HT-29 (cell line): ENCODE results near the gene ATP6V0B. TPM values are rescaled to one million over a fixed set of nuclear protein-coding genes. Genes with fewer than 3 reads are reported as not detected.

Source experiments
- DNase-seq: peaks from one replicate; pipeline ENCODE4 v3.0.0-alpha.2; 2015; ENCODE audit warnings: low spot score
- total RNA-seq: library from RNA; depleted of rRNA; stranded (reverse); fragments of >200 nt; shearing (Covaris generic); gene quantifications from 2 replicates; pipeline ENCODE4 v1.2.3, GENCODE V29; 2014

ATP6V0B gene
- total RNA-seq, 1 experiment from 2014 or later, result 277 TPM

DNA sequence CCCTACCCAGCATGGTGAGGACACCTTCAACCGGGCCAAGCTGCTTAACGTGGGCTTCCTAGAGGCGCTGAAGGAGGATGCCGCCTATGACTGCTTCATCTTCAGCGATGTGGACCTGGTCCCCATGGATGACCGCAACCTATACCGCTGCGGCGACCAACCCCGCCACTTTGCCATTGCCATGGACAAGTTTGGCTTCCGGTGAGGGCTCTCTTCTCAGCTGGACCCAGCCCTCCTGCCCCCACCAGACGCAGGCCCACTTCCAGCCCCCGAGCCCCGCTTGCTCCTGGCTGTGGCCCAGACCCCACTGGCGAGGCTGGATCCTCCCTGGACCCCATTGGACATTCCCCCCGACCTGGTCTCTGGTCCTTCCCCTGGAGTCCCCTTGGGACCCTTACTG lies 10.1 kb downstream of the ATP6V0B start:
- DNase-seq, result no peak

DNA sequence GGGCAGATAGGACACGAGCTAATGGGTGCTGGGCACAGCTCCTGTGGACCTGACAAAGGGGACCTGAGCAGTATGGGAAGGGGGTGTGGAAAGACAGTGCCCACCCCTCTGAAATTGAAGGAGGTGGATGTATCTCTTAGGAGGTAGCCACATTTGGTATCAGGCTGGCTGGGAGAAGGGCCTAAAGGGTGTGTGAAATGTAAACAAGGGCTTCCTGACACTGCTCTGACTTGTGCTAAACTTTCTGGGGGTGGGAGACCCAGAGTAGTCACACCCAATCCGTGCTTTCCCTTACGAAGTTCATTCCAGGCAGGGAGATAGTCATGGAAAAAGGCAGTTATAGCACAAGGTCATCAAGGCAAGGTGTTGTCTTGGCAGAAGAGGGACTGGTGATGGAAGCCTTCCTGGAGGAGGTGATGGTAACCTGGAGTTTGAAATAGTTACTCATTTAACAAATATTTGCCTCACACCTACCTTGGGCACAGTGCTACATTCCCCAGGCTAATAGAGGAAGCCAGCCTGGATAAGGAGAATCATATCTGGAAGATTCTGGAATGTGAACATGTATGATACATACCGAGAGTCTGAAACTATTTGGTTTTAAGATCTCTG lies 11.3 kb downstream of the ATP6V0B start:
- no peak for DNase-seq

DNA sequence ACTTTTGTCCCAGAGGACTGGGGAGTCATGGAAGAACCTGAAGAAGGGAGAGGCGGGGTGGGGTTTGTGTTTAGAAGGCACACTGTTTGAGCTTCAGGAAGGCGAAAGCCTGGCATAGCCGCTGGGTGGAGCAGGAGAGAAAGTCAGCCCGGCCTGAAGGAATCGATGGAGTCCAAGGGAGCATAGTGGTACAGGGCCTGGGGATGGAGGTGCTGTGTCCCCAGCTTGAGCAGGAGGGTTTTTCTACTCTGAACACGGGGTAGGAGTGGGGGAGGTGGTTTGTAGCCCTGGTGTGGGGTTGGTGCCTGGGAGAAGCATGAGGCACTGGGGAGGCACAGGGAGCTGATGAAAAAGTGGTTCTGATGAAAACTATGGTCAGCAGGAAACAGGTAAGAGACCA lies 12.0 kb downstream of the ATP6V0B start:
- no peak for DNase-seq

DNA sequence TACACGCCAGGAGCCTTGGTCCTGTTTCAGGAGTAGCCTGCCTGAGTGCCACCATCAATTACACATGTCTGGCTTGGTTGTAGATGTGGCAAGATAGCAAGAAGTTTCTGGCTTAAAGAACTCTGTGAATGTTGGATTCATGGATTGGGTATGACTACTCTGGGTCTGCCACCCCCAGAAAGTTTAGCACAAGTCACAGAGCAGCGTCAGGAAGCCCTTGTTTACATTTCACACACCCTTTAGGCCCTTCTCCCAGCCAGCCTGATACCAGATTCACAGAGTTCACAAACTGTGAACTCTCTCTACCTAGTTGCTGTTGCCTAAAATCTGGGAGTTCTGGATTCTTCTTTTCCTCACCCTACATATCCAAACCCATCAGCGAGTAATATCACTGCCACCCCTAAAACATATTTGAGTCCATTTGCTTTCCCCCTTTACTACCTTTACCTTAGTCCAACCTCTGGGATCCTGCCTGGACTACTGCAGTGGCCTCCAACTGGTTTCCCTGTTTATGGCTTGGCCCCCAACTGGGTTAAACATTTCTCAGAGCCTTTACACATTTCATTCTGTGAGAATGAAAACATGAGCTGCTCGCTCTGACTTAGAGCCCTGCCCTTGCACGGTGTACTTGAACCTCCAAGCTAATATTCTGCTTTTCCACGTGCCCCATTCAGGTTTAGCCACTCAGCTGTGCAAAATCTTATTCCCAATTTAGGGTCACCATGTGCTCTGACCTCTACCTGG lies 12.6 kb downstream of the ATP6V0B start:
- DNase-seq, result no peak

DNA sequence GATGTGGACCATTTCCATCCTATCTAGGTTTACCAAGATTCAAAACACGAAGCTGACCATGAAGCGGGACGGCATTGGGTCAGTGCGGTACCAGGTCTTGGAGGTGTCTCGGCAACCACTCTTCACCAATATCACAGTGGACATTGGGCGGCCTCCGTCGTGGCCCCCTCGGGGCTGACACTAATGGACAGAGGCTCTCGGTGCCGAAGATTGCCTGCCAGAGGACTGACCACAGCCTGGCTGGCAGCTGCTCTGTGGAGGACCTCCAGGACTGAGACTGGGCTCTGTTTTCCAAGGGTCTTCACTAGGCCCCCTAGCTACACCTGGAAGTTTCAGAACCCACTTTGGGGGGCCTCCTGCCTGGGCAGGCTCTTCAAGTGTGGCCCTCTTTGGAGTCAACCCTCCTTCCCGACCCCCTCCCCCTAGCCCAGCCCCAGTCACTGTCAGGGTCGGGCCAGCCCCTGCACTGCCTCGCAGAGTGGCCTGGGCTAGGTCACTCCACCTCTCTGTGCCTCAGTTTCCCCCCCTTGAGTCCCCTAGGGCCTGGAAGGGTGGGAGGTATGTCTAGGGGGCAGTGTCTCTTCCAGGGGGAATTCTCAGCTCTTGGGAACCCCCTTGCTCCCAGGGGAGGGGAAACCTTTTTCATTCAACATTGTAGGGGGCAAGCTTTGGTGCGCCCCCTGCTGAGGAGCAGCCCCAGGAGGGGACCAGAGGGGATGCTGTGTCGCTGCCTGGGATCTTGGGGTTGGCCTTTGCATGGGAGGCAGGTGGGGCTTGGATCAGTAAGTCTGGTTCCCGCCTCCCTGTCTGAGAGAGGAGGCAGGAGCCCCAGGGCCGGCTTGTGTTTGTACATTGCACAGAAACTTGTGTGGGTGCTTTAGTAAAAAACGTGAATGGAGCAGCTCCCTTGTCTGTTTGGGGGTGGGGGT lies 15.8 kb downstream of the ATP6V0B start:
- DNase-seq, result no peak

DNA sequence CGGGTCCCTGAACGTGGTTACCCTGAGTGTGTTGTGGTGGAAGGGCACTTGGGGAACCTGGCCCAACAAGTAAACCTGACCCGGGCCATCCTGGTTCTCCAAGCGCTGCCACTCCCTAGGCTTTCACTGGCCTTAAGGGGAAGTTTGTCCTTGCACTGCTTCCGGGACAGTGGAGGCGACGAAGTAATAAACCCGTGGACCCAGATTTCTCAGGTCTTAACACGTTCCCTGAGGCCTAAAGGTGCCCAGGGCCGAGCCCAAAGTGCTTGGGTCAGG lies 16.4 kb downstream of the ATP6V0B start:
- no peak for DNase-seq

GRCh38 chr1:43991476-43992231 lies 16.9 kb downstream of the ATP6V0B start, which contains the start of gene CCDC24:
CCDC24 (plus strand) TSS chr1:43991599; CDS start chr1:43991879, 280 bp downstream.
- DNase-seq, result peak; percentile 81

GRCh38 chr1:43992232-43992995 lies 17.7 kb downstream of the ATP6V0B start:
- no peak for DNase-seq

GRCh38 chr1:43993206-43993914 lies 18.6 kb downstream of the ATP6V0B start:
- DNase-seq, result no peak

DNA sequence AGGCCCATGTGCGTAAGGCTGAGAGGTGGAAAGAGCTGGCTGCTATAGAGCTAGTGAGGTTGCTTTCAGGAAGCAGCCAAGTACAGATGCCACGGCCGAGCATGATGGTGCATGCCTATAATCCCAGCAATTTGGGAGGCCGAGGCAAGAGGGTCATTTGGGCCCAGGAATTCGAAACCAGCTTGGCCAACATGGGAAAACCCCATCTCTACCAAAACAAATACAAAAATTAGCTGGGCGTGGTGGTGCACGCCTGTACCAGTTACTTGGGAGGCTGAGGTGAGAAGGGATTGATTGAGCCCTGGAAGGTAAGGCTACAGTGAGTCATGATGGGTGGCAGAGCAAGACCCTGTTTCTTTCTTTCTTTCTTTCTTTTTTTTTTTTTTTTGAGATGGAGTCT lies 19.3 kb downstream of the ATP6V0B start:
- DNase-seq, result no peak

DNA sequence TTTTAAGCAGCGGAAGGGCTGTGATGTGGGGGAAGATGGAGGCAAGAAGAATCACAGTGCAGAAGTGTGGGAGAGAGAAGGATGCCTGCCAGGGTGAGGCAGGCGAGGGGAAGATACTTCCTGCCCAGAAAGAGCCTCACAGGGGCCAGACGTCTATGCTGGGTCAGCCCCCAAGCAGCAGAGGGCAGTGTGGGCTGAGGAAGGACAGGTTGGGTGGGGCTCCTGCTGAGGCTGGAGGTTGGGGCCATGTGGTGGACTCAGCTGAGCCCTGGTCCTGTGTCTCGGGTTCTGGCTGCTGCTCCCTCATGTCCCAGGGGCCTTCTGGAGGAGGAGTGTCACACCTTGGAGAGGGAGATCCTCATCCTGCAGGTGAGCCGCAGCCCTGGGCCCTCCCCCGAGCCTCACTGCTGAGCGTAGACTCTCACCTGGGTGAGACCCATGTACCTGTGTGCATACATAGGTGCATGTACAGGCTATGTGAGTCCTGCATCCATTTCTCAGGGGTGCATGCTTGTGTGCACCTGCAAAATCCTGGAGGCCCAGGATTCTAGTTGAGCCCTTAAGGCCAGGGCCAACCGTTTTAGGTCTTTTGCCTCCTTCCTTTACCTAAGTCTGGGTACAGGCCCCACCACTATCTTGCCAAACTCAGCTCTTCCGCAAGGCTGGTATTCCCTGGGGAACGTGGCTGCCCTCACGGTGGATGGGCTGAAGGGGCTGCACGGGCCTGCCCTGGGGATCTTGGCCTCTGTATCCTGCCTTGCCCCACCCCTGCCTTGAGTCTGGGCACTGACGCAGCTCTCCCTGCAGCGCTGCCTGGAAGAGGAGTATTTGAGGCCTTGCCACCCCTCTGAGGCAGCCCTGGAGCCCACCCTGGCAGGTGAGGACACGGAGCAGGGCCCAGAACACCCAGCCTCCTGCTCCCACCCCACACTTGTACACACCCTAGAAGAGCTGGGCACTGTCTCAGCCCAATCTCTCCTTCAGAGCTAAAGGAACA lies 20.3 kb downstream of the ATP6V0B start:
- DNase-seq, result peak; percentile 48

- no peak for DNase-seq
Measured at GRCh38 chr1:43995984-43996732, 21.4 kb downstream of the ATP6V0B start.

DNA sequence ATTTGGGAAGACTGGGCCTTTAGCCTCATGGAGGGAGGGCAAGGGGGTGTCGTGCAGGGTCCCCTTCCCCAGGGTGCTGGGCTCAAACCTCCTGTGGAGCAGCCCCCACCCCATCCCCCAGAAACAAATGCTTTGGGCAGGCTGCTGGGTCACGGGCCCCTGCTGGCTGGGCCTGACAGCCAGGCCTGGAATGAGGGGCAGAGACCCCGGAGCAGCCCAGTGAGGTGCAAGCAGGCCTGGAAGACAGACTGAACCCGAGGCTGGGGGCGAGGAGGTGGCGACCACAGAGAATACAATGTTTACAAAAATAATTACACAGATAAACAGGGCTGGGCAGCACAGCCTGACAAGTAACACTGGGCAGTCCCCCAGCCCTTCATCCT lies 22.0 kb downstream of the ATP6V0B start:
- DNase-seq, result no peak

- DNase-seq, result no peak
Measured at GRCh38 chr1:43997295-43997999, 22.7 kb downstream of the ATP6V0B start.

- DNase-seq, result no peak
Measured at GRCh38 chr1:43998000-43998378, 23.2 kb downstream of the ATP6V0B start.

DNA sequence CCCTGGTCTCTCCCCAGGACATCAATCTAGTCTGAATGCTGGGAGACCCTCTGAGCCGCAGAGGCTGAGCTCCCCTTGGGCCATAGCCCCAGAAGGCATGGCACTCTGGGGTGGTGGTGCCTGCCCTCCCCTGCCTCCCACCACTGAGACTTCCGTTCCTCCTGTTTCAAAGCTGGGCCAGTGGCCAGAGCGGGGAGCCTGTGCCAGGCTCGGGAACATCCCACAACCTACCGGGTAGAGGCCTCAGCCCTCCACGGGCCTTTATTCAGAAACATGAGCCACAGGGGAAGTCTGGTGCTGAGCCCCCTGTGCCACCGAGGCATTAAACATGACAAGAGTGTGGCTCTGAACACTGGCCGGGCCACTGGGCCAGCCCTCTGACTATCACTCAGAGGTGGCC lies 24.7 kb downstream of the ATP6V0B start:
- no peak for DNase-seq

DNA sequence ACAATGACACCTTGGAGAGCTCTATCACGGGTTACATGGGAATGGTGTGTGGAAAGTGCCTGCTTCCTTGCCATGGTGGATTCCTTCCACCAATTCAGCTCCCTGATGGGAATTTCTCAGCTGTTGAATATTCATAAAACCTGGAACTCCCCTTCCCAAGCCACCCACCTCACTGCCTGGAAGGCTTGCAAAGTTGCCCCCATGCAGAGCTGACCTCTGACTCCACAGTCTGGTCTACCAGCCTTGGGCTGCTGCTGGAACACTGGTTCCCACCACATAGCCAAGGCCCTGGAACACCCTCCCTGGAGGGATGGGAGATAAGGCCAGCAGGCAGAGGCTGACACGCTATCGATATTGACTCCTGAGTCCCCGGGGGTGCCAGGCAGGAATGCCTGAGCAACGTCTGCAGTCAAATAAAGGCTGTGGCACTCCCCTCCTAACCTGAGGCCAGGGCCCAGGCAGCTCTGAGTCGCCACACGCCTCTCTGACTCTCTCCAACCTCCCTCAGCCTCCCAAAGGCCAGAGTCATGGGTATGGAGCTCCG lies 25.4 kb downstream of the ATP6V0B start:
- DNase-seq, result no peak
